Medulla oblongata (tissue), 1 donor: ENCODE data around the gene DDX49.

Experiments used
- DNase-seq: peaks from one replicate; pipeline ENCODE4 v3.0.0-alpha.2; 2015; ENCODE audit errors: extremely low spot score

Gene DDX49, protein sequence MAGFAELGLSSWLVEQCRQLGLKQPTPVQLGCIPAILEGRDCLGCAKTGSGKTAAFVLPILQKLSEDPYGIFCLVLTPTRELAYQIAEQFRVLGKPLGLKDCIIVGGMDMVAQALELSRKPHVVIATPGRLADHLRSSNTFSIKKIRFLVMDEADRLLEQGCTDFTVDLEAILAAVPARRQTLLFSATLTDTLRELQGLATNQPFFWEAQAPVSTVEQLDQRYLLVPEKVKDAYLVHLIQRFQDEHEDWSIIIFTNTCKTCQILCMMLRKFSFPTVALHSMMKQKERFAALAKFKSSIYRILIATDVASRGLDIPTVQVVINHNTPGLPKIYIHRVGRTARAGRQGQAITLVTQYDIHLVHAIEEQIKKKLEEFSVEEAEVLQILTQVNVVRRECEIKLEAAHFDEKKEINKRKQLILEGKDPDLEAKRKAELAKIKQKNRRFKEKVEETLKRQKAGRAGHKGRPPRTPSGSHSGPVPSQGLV

DNA sequence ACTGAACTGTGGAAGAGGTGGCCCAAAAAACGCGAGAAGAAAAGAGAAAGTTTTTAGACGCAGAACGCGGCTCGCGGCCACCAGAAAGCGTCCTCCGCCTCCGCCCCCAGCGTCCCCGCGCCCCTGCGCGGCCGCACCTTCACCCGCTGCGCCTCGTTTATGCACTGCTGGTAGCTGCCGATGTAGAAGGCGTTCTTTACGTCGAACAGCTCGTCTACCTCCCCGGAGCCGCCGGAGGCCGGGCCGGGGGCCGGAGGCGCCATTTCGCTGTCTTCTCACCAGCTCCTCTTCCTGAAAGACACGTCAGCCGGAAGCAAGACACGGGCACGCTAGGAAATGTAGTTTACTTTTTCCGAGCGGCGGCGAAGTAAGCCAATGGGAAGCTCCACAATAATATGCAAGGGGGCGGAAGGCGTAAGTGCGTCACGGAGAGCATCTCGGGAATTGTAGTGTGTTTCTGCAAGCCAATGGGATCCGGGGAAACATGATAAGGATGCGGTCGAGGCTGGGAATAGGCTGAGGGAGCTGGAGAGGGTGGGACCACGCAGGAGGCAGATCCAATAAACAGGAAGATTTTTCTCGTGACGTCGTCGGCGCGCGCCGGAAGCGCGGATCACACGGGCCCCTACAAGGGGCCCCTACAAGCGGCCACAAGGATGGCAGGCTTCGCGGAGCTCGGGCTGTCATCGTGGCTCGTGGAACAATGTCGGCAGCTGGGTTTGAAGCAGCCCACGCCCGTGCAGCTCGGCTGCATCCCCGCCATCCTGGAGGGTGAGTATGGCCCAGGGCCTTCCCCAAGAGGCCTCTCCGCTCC is at the start of gene DDX49, which contains the start of gene COPE:
TSS of gene DDX49 (plus strand) at position 630 of the 814 bp plus-strand sequence. CDS start at position 657, 27 bp downstream.
TSS of gene COPE (minus strand) at position 302 of the 814 bp plus-strand sequence. CDS start at position 263, 39 bp downstream.
- DNase-seq, result peak; percentile 100

GRCh38 chr19:18869781-18870530 is 49.6 kb upstream of the DDX49 start:
- no peak for DNase-seq

GRCh38 chr19:18870531-18871172 is 48.9 kb upstream of the DDX49 start:
- no peak for DNase-seq

DNA sequence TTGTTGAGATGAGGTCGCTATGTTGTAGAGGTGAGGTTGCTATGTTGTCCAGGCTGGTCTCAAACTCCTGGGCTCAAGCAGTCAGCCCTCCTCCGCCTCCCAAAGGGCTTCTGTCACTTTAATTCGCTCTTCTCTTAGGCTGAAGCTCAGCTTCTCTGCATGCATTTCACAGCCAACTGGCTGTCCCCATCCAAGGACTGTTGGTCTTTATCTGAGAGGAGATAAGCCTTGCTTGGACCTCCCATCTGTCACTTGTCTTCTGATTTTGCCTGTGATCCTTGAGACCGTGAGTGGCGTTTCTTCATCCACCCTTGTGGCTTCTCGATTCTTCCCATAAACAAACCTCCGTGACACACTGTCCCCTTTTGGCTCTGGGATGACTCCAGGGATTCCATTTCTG is 48.0 kb upstream of the DDX49 start:
- DNase-seq, result no peak

DNA sequence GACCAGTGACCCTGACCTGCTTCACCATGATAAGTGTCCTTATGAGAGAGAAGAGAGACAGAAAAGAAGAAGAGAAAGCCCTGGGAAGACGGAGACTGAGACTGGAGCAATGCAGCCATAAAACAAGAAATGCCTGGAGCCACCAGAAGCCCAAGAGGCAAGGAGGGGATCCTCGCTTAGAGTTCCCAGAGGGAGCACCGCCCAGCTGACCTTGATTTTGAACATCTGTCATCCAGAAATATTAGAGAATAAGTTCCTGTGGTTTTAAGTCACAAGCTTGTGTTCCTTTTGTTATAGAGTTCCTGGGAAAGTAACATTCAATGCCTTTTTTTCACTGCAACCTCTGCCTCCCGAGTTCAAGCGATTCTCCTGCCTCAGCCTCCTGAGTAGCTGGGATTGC is 43.8 kb upstream of the DDX49 start:
- no peak for DNase-seq

DNA sequence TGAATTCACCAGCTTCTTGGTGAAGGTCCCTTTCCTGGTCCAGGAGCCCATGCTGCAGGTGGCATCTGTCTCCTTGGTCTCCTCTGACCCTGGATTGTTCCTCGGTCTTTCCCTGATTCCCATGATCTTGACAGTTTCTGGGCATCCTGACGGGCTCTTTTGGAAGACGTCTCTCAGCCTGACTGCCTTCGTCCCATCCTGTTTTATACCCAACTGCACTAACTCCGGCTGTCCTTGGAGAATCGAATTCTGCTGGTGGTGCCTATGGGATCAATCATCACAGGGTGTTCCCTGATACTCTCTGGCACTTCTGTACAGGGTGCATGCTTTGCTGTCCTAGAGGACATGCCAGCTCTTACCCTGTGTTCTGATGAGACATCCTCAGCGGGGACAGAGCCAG is 42.6 kb upstream of the DDX49 start:
- no peak for DNase-seq

GRCh38 chr19:18878058-18878797 is 41.3 kb upstream of the DDX49 start:
- no peak for DNase-seq

GRCh38 chr19:18878858-18879578 is 40.5 kb upstream of the DDX49 start:
- DNase-seq, result no peak

GRCh38 chr19:18879579-18880373 is 39.7 kb upstream of the DDX49 start:
- no peak for DNase-seq

DNA sequence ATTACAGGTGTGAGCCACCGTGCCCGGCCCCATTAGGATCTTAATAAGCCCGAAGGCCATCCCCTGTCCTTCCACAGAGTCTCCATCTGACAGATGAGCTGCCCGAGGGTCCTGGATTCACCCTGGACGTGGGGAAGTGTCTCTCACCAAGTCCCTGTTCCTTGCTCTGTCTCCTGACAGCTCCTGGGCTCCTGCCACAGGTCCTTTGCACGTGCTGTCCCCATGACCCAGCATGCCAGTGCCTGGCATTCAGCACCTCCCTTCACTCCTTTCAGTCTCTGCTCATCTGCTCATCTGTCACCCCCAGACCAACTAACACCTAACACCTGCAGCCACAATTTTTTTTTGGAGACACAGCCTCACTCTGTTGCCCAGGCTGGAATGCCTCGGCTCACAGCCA is 38.0 kb upstream of the DDX49 start:
- no peak for DNase-seq

GRCh38 chr19:18883526-18884304 is 35.8 kb upstream of the DDX49 start:
- DNase-seq, result no peak

DNA sequence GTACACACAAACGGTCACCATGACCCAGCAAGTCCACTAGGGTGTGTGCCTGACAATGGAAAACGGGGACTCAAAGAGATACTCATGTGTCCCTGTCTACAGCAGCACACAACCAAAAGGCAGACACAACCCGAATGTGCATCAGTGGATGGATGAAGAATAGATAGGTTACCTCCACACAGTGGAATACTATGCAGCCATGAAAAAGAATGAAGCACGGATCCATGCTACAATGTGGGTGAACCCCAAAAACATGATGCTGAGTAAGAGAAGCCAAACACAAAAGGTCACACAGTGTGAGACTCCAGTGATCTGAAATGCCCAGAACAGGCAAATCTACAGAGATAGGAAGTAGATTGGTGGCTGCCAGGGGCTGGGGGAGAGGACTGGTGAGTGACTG is 32.5 kb upstream of the DDX49 start:
- no peak for DNase-seq

- DNase-seq, result no peak
Measured at GRCh38 chr19:18889949-18890745, 29.4 kb upstream of the DDX49 start.

- no peak for DNase-seq
Measured at GRCh38 chr19:18893587-18894253, 25.8 kb upstream of the DDX49 start.

- DNase-seq, result peak; percentile 96
Measured at GRCh38 chr19:18894254-18895037, 25.1 kb upstream of the DDX49 start.
